ENCODE results near the gene ASB15.
A peak's percentile ranks its signal among the peaks of the same experiment; 100 is the strongest.
"Not testable (repeated sequence)": the region's sequence is repeated elsewhere in the genome, so short reads cannot be mapped to it uniquely, and the experiment has no call there.

The ASB15 gene

DNA sequence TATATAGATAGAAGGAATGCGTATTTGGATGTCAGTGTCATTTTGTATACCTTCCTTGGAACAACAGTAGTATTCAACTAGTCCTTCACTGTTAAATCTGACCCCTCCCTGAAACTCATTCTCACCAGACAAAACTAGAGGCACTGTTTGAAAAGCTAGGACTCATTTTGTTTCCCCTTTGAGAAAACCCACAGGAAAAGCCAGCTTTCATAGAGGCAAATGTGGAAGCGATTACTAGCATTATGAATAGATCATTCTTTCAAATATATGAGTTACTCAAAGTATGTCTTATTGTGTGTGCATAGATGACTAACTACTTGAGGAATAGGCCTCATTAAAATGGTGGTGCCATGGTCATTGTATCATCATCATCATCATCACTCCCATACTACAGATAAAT lies 1.9 kb upstream of the ASB15 start:
- DNase-seq, result no peak

DNA sequence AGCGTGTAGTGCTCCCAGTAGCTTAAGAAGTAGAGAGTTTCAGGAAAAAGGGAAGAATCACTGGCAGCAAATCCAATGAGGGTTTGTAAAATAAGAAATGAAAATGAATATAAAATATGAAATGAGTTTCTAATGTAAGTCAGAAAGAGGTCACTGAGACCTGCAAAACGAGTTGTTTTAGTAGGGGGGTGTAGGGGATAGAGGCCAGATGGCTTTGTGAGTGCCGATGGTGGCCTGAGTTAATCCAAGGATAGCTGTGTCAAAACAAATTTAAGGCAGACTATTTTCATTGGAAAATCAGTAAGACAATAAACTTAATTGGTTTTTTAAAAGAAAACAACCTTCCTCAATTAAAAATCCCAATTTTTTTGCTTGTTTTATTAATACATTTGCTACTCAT lies 745 bp upstream of the ASB15 start:
- DNase-seq, result no peak

DNA sequence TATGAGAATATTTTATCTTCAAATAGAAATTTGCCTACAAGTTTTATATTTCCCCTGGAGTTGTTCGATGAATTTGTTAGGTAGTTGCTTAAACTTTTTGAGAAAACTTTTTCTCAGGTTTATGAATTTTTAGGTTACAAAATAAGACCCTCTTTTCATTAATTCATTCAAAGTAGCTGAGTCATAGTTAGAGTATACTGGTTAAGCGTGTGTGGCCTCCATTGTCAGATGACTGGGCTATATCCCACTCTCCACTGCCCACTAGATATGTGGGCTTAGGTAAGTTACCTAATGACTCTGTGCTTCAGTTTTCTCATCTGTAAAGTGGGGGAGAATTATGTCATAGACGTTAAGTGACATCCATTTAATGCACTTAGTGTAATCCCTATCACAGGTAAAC lies 1.0 kb downstream of the ASB15 start:
- DNase-seq, result no peak

DNA sequence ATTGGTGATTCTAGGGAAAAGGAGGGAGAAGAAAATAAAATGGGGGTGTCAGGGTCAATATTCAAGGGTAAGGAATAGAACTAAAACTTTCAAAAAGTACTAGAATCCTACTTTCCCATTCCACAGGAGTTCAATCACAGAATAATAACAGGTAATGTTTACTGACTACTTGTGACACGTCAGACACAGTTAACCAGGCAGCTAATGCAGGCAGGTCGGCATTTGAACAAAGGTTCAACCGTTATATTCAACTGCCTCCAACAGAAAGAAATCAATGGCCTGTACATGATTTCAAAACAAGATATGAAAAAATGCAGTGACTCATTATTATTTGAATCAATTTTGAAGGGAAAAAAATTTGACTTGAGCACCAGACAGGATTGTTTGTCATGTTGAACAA lies 3.1 kb downstream of the ASB15 start:
- no peak for DNase-seq

DNA sequence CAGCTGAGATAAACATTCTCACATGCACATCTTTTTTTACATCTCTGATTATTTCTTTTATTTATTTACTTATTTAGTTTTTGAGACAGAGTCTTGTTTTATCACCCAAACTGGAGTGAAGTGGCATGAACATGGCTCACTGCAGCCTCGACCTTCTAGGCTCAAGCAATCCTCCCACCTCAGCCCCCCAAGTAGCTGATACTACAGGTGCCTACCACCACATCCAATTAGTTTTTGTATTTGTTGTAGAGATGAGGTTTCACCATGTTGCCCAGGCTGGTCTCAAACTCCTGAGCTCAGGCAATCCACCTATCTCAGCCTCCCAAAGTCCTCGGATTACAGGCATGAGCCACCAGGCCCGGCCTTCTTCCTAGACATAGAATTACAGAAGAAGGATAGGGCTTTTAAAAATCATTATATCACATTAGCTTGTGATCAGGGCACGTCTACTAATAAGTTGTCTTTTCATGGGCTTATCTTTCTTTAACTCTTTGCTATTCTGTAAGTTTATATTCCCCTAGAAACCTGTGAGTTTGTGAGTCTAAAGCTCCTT lies 5.9 kb downstream of the ASB15 start:
- no peak for DNase-seq

DNA sequence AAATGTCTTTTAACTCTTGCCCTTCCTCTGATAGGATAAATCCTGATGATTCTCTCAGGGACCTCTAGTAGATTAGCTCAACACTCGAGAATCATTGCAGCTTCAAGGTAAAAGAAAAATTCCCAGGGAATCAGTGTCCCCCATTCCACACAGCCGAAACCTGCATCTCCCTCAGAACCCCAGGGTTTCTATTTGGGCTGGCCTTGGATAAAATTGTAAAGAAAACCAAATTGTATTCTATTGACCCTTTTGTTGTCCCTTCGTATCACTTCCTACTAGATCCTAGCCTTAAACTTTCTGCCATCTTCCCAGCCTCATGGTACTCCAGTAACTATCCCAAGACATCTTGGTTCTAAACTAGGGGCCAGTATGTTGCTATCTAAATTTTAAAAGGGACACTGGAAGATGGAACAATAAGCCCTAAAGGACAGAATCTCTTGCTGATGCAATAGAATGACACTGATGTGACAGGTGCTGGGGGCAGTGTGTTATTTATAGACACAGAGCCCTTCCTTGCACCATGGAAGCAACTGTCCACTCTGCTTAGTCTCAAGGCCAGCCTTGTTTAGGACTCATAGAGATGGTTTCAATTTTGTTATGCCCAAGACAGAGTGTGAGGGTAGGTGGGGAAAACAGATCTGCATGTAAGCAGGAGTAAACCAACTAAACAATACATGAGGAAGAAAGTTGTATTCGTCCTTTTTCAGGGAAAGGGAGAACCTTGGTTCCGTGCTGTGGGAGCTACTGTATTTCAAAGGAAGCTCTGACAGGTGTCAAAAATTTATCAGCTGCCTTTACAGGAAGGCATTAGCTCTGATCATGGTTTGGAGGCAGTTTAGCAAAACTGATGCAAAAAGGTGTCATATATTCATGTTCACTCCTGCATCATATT lies 7.6 kb downstream of the ASB15 start:
- DNase-seq, result no peak

DNA sequence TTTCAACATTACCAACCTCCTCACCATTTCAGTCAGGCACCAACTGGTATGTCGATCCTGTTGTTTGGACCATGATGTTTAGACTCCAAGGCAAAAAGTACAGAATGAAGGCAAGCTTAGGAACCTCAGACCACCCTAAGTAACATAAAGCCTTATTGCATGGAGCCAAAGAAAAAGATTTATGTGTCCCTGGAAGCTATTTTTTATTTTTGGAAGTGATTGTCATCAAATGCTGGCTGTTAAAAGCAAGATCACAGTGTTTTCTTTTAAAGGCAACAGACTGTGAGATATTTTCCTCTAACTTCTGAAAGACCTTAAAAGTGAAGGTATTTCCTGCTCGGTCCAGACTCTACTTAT lies 8.2 kb downstream of the ASB15 start:
- no peak for DNase-seq

DNA sequence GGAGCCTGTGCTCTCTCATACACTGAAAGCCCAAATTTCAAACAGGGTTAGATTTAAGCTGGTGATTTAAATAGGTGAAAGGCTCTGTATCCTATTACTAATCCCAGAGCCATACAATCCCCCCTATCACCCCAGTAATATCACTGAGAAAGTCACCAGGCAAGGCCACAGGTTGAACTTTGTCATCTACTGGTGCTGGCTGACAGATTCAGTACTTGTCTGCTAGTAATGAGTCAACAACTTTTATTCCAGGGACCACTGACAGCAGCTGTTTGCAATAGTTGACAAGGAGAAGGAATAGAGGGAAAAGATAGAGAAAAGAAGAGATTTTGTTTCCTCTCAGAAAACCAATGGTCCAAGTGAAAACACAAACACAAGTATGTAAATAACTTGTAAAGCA lies 10.4 kb downstream of the ASB15 start:
- no peak for DNase-seq

DNA sequence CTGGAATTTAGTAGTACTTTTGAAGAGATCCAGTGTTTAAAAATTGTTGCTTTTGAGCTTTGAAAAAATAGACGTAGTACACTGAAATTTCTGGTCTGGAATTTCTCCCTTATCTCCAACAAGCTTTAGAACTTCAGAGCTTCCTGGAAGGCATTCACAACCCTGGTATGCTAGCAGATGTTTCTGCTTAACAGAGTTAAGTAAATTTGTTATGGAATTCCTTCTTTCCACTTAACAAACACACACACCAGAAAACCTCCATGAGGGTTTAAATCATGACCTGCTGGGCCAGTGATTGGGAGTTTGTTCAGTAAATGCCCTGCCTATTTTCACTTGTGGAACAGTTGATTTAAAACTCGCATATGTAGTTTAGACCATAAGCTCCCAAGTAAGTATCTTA lies 13.7 kb downstream of the ASB15 start:
- DNase-seq, result no peak

DNA sequence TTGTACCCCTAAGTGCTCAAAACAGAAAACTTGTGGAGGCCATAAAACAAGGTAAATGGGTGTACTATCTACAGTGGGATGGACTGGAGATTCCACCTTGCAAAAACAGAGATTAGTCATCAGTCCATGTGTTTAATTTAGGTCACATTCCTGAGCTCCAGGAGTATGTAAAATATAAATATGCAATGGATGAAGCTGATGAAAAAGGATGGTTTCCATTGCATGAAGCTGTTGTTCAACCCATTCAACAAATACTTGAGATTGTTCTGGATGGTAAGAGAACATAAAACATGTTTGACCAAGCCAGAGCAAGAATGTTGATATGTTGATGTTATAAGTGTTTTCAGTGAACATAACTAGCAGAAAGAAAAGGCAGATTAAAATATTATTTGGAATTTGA lies 14.6 kb downstream of the ASB15 start:
- no peak for DNase-seq

DNA sequence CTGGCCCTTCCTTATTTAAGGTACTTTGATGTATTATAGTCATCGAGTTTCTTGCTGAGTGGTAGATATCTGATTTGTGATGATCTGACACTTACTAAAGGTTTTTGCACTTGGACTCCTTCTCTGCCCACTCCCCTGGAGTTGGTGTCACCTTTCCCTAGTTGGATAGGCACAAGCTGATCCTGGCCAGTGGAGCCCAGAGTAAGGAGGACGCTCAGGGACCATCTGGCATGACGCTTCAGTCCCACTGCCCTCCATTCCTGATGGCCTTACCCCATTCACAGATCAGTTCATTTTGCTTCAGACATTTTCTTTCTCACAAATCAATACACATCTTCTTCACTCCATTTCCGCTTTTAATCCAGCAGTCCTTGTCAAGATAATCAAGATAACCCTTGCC lies 20.1 kb downstream of the ASB15 start:
- no peak for DNase-seq

DNA sequence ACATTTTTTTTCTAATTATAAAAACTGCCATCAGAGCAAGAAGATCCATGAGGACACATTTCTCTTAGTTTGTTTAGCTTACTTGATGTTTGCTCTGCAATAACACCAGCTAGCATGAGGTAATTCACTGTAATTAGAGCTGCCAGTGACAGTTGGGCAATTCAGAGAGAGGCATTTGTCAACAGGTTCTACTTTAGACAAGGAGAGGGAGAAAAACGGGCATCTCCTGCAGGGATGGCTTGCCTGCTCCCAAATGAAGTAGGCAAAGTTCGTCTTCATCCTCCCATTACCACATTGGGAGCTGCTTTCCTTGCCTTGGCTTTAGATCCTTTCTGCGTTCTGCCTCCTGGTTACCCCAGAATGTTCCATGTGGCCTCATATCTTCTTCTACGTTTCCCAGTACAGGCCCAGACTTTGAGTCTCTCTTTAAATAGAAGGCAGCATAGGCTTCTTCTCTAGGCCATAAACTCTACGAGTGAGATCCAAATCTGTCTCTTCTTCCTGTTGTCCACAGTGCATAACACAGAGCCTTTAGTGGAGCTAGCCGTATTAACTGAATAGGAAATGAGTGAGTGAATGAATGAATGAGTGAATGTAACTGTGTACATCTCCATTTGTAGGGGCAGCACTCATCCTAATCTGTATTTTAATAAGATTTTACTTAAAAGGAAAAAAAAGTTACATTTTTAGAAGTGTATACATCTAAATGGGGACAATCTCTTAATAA lies 21.2 kb downstream of the ASB15 start:
- no peak for DNase-seq

DNA sequence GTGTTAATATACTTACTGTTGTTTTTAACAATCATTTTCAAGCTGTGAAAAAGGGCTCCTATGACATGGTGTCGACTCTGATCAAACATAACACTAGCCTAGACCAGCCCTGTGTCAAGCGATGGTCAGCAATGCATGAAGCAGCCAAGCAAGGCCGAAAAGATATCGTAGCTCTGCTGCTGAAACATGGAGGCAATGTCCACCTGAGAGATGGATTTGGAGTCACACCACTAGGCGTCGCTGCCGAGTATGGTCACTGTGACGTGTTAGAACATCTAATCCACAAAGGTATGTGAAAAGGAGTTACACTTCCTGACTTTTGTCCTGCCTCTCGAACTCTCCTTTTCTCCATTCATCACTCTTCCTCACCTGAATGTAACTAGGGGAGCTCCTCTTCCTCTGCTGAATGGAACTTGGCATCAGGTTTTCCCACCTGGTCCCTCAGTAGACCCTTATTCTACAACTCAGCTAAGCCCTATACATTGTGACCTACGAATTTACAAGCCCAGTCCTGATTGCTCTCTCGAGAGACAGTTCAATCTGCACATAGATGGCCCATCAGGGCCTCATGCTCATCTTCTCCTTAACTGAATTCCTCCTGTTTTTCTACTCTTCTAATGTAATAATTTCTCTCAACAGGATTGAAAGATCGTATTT lies 23.0 kb downstream of the ASB15 start:
- peak; percentile 55 for DNase-seq

DNA sequence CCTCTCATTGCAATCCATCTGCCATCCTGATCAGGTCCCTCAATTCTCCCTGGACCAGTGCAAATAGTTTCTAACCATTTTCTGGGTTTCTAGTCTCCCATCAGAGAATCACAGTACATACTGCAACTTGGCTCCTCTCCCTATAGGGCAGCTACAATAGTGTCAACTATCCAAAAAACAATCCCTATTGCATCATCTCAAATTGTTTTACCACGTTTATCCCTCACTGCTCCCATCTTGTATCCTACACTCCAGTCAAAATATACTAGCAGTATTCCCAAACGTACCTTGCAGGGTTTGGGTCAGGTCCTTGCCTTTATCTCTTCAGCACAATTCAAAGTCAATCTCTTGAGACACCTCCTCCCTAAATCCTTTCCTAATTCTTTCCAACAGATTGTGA lies 23.6 kb downstream of the ASB15 start:
- no peak for DNase-seq

DNA sequence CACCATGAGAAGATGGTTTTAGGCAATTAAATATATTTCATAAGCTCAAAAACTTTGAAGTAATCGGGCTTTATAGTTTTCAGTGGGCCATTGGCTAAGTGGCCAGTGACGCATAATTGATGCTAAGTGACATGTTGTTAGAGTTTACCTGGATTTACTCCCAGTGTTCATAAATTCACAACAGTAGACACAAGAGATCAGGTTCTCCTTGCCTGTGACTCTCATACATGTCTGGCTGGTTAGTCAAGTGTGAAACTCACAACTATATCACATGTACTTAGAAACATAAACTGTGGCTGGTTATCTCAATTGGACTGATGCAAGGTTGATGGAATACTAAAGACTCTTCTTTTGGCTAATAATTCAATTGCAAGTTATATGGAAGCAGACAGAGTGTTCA lies 26.2 kb downstream of the ASB15 start:
- DNase-seq, result no peak

DNA sequence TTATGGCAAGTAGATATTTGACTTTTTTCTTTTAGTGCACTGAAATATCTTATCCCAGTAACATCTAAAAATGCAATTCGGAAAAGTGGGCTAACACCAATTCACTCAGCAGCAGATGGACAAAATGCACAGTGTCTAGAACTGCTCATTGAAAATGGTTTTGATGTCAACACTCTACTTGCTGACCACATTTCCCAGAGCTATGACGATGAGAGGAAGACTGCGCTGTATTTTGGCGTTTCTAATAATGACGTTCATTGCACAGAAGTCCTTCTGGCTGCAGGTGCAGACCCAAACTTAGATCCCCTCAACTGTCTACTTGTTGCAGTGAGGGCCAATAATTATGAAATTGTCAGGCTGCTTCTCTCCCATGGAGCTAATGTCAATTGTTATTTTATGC lies 27.2 kb downstream of the ASB15 start:
- no peak for DNase-seq

DNA sequence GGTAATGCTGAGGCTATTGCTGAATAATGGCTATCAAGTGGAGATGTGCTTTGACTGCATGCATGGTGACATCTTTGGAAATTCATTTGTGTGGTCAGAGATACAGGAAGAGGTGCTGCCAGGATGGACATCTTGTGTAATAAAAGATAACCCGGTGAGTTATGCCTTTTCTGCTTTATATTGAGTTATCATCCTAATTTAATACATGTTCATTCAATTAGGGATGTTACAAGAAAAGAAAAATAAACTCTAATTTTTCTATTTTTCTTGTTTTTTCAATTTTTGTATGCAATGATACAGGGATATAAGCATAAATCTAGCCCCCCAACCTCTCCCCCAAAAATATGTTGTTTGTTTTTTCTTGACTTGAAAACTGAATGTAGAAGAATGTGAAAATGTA lies 27.7 kb downstream of the ASB15 start:
- DNase-seq, result no peak

DNA sequence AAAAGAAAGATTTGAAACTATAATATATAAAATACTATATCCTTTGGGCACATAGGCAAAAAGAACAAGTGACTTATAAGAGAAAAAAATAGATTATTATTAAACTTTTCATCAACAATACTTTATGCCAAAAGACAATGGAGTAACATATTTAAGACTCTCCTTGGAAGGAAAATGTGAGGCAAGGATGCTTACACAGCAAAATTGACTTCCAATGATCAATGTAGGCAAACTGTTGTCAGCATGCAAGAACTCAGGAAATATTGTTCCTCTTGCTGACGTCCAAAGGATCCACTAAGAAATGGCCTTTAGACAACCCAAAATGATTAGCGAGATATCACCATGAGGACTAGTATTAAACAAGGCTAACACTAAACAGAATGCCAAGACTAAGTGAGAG lies 31.2 kb downstream of the ASB15 start:
- no peak for DNase-seq

DNA sequence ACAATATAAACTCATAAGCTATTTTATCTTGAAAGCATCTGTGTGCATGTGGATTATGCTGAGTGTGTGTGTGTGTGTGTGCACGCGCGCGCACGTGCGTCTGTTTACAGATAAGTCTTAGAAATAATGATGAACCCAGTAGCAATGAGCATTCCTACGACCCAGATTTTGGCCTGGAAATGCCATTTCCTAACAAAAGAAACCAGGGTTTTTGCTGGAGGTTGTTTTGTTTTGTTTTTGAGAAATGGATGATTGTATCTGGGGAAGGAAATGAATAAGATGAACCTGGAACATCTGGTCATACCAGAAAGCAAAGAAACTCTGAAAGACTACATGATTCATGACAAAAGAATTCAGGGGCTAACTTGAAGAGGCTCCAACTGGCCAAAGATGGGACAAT lies 31.9 kb downstream of the ASB15 start:
- DNase-seq, result no peak

DNA sequence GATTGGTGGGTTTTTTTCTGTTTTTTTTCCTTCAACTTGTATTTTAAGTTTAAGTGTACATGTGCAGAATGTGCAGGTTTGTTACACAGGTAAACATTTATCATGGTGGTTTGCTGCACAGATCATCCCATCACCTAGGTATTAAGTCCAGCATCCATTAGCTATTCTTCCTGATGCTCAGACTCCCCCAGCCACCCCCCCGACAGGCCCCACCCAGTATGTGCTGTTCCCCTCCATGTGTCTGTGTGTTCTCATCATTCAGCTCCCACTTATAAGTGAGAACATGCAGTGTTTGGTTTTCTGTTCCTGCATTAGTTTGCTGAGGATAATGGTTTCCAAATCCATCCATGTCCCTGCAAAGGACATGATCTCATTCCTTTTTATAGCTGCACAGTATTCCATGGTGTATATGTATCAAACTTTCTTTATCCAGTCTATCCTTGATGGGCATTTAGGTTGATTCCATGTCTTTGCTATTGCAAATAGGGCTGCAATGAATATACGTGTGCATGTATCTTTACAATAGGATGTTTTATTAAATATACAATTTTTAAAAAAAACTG lies 32.5 kb downstream of the ASB15 start:
- DNase-seq, result not testable (repeated sequence)

DNA sequence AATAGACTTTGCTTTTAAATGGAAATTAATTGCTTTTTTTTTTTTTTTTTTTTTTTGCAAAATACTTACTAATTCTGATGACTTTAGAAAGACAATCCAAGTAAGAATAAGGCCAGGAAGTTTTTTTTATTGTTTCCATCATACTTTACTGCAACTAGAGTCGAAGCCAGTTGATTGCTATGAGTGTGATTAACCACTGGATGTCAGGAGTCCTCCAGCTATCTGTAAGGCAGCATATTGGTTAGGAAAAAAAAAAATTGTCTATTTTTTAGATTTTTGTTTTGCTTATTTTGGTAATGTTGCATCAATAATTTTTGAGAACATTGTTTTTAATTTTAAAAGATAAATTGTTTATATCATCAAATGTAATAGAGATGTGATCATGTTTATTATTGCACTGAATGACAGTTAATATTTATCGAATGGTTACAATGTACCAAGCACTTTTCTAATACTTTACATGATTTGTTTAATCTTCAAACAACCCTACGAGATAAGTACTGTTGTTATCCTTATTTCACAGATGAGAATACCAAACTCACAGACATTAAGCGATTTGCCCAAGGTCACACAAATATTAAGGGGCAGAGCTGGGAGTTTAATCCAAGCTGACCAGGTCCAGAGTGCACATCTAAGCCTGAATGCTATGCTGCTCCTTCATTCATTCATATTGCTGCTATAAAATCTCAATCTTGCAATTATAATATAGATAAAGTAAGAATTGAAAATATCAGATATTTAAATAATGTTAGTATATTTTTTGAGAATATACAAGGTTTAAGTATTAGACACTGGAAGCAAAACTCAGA lies 34.1 kb downstream of the ASB15 start:
- peak; percentile 5 for DNase-seq

DNA sequence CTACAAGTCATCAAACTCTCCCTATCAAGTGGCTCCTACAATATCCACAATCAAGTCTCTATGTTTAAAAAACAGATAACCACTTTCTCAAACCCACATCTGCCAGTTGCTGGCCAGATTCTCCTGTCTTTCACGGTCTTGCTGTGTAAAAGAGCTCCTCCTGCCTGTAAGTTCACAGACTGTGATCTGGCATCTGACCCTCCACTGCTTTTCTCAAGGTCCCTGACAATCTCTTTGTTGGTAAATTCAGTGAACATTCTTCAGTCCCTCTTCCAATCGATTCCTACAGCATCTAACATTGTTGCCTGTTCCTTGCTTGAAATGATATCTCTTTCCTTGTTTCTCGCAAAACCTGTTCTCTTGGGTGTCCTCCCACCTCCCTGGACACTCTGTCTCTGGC lies 35.6 kb downstream of the ASB15 start:
- DNase-seq, result no peak

DNA sequence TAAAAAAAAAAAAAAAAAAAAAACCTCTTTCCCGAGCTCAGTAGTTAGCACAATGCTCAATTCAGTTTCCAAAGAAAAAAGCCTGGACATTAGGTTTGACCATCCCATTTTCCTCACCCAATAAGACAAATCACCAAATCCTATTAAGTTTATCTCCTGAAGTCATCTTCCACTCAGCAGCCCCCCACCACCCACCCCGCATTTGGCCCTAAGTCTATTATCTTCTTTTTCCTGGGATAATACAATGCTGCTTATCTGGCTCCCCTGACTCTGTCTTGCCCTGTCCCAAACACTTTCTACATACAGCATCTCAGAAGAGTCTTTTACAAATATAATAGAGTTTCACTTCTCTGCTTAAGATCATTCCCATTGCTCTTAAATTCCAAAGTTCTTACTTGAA lies 36.3 kb downstream of the ASB15 start:
- DNase-seq, result no peak
